ENCODE measurements around the gene HEXB. TPM values are rescaled to one million over a fixed set of nuclear protein-coding genes. Genes with fewer than 3 reads are reported as not detected.
"Not testable (repeated sequence)": the region's sequence is repeated elsewhere in the genome, so short reads cannot be mapped to it uniquely, and the experiment has no call there.

HEXB gene
- total RNA-seq, 3 donors from 2014 or later, result 132 to 169 (median 148) TPM

DNA sequence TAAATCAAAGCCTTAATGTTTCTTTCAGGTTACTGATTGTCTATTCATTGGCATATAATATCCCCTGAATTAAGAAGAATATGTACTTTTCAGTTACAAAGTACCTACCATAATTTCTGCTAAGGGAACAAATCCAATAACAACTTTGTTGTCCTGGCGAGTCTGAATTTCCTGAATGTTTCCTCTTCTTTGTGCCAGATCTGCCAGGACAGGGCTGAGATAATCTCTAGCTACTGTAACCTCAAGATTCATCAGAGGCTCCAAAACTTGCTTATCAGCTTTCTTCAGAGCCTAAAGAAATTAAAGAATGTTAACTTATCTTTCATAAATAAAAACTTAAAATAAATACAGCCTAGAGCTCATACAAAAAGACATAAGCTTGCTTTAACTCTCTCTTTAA lies 37.2 kb downstream of the HEXB start:
- Histone ChIP-seq H3K4me1 (ENCODE audit: low read depth) (no peaks in the 10 kb centered on the region), H3K9me3 (no peaks in the 10 kb centered on the region), H3K4me3 (no peak overlapping the region), H3K36me3 (ENCODE audit: low read depth) (peaks cover 6% of the 10 kb centered on the region)
- DNase-seq (no peak), ATAC-seq (no peak)
- TF ChIP-seq, protein P1, sequence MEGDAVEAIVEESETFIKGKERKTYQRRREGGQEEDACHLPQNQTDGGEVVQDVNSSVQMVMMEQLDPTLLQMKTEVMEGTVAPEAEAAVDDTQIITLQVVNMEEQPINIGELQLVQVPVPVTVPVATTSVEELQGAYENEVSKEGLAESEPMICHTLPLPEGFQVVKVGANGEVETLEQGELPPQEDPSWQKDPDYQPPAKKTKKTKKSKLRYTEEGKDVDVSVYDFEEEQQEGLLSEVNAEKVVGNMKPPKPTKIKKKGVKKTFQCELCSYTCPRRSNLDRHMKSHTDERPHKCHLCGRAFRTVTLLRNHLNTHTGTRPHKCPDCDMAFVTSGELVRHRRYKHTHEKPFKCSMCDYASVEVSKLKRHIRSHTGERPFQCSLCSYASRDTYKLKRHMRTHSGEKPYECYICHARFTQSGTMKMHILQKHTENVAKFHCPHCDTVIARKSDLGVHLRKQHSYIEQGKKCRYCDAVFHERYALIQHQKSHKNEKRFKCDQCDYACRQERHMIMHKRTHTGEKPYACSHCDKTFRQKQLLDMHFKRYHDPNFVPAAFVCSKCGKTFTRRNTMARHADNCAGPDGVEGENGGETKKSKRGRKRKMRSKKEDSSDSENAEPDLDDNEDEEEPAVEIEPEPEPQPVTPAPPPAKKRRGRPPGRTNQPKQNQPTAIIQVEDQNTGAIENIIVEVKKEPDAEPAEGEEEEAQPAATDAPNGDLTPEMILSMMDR (IDR thresholded peaks at IDR 0.05), result no peak
- intact Hi-C loops (cut with DNase I, micrococcal nuclease), result no loop called here

DNA sequence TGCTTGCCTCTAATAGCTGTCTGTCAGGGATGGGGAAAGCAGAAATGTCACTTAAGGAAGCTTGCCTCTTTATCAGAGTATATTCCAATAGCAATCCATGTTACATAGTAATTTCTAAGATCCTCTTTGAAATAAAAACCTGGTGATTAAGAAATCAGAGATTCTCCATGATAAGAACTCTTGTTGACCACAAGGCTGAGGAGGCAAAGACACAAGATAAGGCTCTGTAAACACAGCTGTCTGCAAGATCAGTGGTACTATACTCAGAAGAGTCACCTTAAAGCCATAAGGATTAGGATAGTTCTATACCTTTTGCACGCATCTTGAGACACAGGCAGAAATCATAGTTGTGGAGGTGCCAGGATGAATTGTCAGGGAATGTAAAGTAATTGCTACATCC lies 40.3 kb downstream of the HEXB start:
- TF ChIP-seq, protein P1 (IDR thresholded peaks at IDR 0.05), result no peak
- ATAC-seq, result no peak
- DNase-seq, result no peak
- intact Hi-C loops (cut with DNase I, micrococcal nuclease), result no loop called here
- H3K36me3 ChIP-seq (ENCODE audit: low read depth), result peaks cover 6% of the 10 kb centered on the region
- H3K4me1 ChIP-seq (ENCODE audit: low read depth), result no peaks in the 10 kb centered on the region
- H3K9me3 ChIP-seq, result no peaks in the 10 kb centered on the region
- H3K4me3 ChIP-seq, result no peak overlapping the region

DNA sequence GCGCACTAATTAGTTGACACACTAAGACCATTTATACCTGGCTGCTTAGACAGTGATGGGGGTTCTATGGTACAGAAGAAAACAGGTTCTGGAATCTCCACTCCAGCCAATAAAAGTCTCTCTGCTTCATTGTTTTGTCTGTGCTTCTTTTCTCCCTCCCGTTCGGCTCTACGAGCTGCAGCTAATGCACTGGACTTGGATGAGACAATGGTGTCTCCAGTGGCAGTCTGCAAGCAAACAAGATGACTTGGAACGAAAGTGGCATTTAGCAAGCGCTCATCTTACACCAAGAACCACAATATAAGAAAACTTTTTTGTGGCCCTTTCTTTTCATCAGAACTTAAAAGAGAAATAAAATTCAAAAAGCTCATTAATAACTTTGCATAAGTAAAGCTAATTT lies 51.7 kb downstream of the HEXB start:
- no peak for DNase-seq
- H3K9me3 ChIP-seq, result no peaks in the 10 kb centered on the region
- no peak overlapping the region for H3K4me3 ChIP-seq
- no peak for ATAC-seq
- intact Hi-C loops (cut with DNase I, micrococcal nuclease), result no loop called here
- TF ChIP-seq, protein P1 (IDR thresholded peaks at IDR 0.05), result no peak
- H3K4me1 ChIP-seq (ENCODE audit: low read depth), result no peaks in the 10 kb centered on the region
- no peaks in the 10 kb centered on the region for H3K36me3 ChIP-seq (ENCODE audit: low read depth)

DNA sequence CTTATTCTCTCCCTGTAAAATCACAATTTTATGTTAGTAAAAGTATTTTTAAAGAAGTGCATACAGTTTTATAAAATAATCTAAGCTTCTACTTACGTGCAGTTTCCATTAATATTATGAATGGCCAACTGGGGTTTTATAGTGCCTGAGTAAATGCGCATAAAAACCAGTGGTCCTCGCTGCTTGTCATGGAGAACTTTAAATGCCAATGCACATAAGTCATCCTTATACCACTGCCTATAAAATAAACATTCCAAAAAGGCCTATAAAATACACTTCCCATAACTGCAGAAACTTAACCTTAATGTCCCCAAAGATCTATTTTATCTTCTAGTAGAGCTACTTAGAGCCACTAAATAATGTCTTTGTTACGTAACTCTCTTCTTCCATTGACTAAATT lies 53.4 kb downstream of the HEXB start:
- Histone ChIP-seq H3K36me3 (ENCODE audit: low read depth) (peaks cover 6% of the 10 kb centered on the region), H3K4me1 (ENCODE audit: low read depth) (no peaks in the 10 kb centered on the region)

DNA sequence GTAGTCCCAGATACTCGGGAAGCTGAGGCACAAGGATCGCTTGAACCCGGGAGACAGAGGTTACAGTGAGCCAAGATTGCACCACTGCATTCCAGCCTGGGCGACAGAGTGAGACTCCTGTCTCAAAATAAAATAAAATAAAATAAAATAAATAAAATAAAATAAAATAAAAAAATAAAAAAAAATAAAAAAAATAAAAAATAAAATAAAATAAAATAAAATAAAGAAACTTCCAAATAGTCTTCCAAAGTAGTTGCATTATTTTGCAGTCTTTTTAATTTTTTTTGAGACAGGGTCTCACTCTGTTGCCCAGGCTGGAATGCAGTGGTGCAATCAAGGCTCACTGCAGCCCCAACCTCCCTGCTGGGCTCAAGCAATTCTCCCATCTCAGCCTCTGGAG lies 63.7 kb downstream of the HEXB start:
- ATAC-seq; H3K4me3 ChIP-seq; H3K36me3 ChIP-seq (ENCODE audit: low read depth); intact Hi-C loops (cut with DNase I, micrococcal nuclease); H3K4me1 ChIP-seq (ENCODE audit: low read depth); H3K9me3 ChIP-seq; DNase-seq: not testable (repeated sequence)

More for the DNA sequence above, 53.4 kb downstream of the HEXB start:
- Histone ChIP-seq H3K4me3 (no peak overlapping the region), H3K9me3 (no peaks in the 10 kb centered on the region)
- DNase-seq (no peak), ATAC-seq (no peak)
- intact Hi-C loops (cut with DNase I, micrococcal nuclease), result no loop called here
- TF ChIP-seq, protein P1 (IDR thresholded peaks at IDR 0.05), result no peak

DNA sequence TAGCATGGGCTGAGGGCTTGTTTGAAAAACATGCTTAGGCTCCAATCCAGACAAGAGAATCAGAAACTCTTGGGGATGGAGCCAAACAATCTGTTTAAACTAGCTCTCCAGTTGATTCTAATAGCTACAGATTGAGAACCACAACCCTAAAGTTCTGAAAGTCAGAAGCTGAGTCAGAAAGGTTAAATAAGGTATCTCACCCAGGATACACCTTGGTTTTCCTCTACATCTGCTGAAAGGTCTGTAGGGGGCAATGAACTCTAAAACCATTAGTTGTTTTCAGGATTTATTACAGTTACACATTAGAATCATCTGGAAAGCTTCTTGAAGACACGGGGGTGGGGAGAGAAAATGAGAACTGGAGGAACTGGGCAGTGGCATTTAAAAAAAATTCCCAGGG lies 76.2 kb downstream of the HEXB start:
- Histone ChIP-seq H3K4me1 (ENCODE audit: low read depth) (peaks cover 15% of the 10 kb centered on the region), H3K4me3 (no peak overlapping the region), H3K36me3 (ENCODE audit: low read depth) (no peaks in the 10 kb centered on the region), H3K9me3 (no peaks in the 10 kb centered on the region)
- intact Hi-C loops (cut with DNase I, micrococcal nuclease), result no loop called here
- DNase-seq (no peak), ATAC-seq (no peak)
- TF ChIP-seq, protein P1 (IDR thresholded peaks at IDR 0.05), result no peak
